Neural crest cell (in vitro differentiated cells): Measurements from ENCODE around the gene NOS1AP. TPM values are rescaled to one million over a fixed set of nuclear protein-coding genes. Genes with fewer than 3 reads are reported as not detected.

Experiments
- DNase-seq: peaks from one replicate; pipeline ENCODE4 v3.0.0; 2021; ENCODE audit warnings: low read depth, mixed read lengths, low spot score
- H3K27ac Mint-ChIP-seq: one replicate; pipeline ENCODE4 v1.8.0; 2021; ENCODE audit warnings: mild to moderate bottlenecking, mixed read lengths; ENCODE audit not compliant: unreplicated experiment
- H3K27me3 Mint-ChIP-seq: 2 replicates; pipeline ENCODE4 v1.8.0; 2021; ENCODE audit warnings: low read depth, mild to moderate bottlenecking, mixed read lengths
- H3K36me3 Mint-ChIP-seq: 2 replicates; pipeline ENCODE4 v1.8.0; 2021; ENCODE audit warnings: low read depth, mild to moderate bottlenecking, mixed read lengths
- H3K4me1 Mint-ChIP-seq: 2 replicates; pipeline ENCODE4 v1.8.0; 2021; ENCODE audit warnings: mixed read lengths
- H3K4me3 Mint-ChIP-seq: one replicate; pipeline ENCODE4 v1.8.0; 2021; ENCODE audit warnings: mild to moderate bottlenecking, mixed read lengths
- H3K9me3 Mint-ChIP-seq: 2 replicates; pipeline ENCODE4 v1.8.0; 2021; ENCODE audit warnings: mixed read lengths
- CTCF ChIP-seq: fragments of 200-600 bp; sonication (generic); conservative IDR thresholded peaks from 2 replicates; pipeline ENCODE4 v1.5.0; 2021; ENCODE audit warnings: antibody characterized with exemption, mild to moderate bottlenecking
- total RNA-seq: library from RNA; stranded (reverse); gene quantifications from 2 replicates; pipeline ENCODE4 v1.2.1, GENCODE V29; 2021

Gene NOS1AP
- total RNA-seq, 1 donor from 2014 or later = 7.0 TPM

- Mint-ChIP-seq H3K36me3 (no peaks in the 10 kb centered on the region), H3K27ac (no peak within 1 kb of the TSS), H3K27me3 (peaks cover 61% of the 10 kb centered on the region), H3K4me3 (peak within 1 kb of the TSS; percentile 98), H3K4me1 (peaks cover 16% of the 10 kb centered on the region), H3K9me3 (peaks cover 7% of the 10 kb centered on the region)
- DNase-seq = peak; percentile 73
- peak; percentile 48 for TF ChIP-seq CTCF
Observed at GRCh38 chr1:162023547-162024501, 45.7 kb upstream of the NOS1AP start, which contains the start of gene OLFML2B. TSS of gene OLFML2B (minus strand) at chr1:162023869. CDS start at chr1:162023430, 439 bp downstream.

DNA sequence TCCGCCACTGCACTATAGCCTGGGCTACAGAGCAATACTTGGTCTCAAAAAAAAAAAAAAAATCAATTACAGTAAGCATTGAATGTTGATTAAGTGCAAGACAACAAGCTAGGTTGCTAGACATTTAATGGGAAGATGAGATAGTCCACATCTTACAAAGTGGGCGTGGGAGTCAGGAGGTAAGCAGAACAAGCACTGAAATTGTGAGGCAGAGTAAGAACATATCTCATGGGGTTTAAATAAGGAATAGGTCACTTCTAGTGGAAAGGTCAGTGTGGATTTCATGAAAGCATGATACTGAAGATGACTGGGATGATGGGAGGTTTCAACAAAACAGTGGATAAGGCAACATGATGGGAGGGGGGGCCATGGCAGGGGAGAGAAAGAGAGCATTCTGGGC lies 44.0 kb upstream of the NOS1AP start:
- Mint-ChIP-seq H3K9me3 (peaks cover 7% of the 10 kb centered on the region), H3K4me3 (no peak overlapping the region), H3K27ac (no peak overlapping the region), H3K27me3 (peaks cover 66% of the 10 kb centered on the region), H3K4me1 (peaks cover 16% of the 10 kb centered on the region), H3K36me3 (no peaks in the 10 kb centered on the region)
- DNase-seq = no peak
- no peak for TF ChIP-seq CTCF

DNA sequence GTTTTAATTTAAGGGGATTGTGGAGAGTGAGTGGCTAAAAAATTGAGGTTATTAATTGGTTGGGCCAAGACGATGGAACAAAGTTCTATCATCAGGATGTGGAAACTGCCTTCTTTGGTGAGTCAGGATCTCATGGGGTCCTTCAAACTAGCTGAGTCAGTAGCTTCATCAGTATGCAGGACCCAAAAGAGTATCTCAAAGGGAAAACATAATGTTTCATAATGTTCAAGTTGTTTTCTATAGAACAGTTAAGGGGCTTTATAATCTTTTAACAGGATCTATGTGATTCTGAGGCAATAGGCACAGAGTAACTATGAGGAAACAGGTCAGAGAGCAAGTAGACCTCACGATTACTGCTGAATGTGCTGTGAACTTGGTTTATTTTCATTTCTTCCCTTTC lies 42.6 kb upstream of the NOS1AP start:
- Mint-ChIP-seq H3K9me3 (peaks cover 7% of the 10 kb centered on the region), H3K27me3 (peaks cover 69% of the 10 kb centered on the region), H3K4me1 (peaks cover 16% of the 10 kb centered on the region), H3K4me3 (no peak overlapping the region), H3K27ac (no peak overlapping the region), H3K36me3 (no peaks in the 10 kb centered on the region)
- DNase-seq = no peak
- no peak for TF ChIP-seq CTCF

- no peak overlapping the region for H3K27ac Mint-ChIP-seq
- peaks cover 7% of the 10 kb centered on the region for H3K9me3 Mint-ChIP-seq
- TF ChIP-seq CTCF = no peak
- peaks cover 70% of the 10 kb centered on the region for H3K27me3 Mint-ChIP-seq
- no peaks in the 10 kb centered on the region for H3K36me3 Mint-ChIP-seq
- peaks cover 6% of the 10 kb centered on the region for H3K4me1 Mint-ChIP-seq
- DNase-seq = no peak
- no peak overlapping the region for H3K4me3 Mint-ChIP-seq
Observed at GRCh38 chr1:162028726-162029125, 40.8 kb upstream of the NOS1AP start.

GRCh38 chr1:162029157-162029556 lies 40.3 kb upstream of the NOS1AP start:
- H3K27me3 Mint-ChIP-seq = peaks cover 72% of the 10 kb centered on the region
- H3K4me3 Mint-ChIP-seq = no peak overlapping the region
- H3K27ac Mint-ChIP-seq = no peak overlapping the region
- H3K36me3 Mint-ChIP-seq = no peaks in the 10 kb centered on the region
- no peak for DNase-seq
- no peak for TF ChIP-seq CTCF
- H3K4me1 Mint-ChIP-seq = peaks cover 5% of the 10 kb centered on the region
- H3K9me3 Mint-ChIP-seq = peaks cover 7% of the 10 kb centered on the region
